Measurements from ENCODE around the gene WDR7. TPM values are rescaled to one million over a fixed set of nuclear protein-coding genes. Genes with fewer than 3 reads are reported as not detected.

Gene WDR7
- 33.6 and 36.2 TPM in 2 replicates for total RNA-seq

GRCh38 chr18:56650944-56651770 is at the start of gene WDR7:
TSS of gene WDR7 (plus strand) at chr18:56651359. CDS start at chr18:56672516, 21,157 bp downstream.

GRCh38 chr18:56638232-56639103 is 12.7 kb upstream of the WDR7 start, which contains the start of gene TXNL1:
TSS of gene TXNL1 (minus strand) at chr18:56638592. CDS start at chr18:56638440, 152 bp downstream.

Other genes starting within 250 kb of the WDR7 start
- 43.4 and 50.3 TPM in 2 replicates for gene TXNL1, start 12.8 kb upstream of the WDR7 start, total RNA-seq